Suprapubic skin (tissue), 4 donors: ENCODE measurements around the gene SNX21. TPM values are rescaled to one million over a fixed set of nuclear protein-coding genes. Genes with fewer than 3 reads are reported as not detected.

Experiments
- DNase-seq, 2 donors: peaks; one replicate each; pipeline ENCODE4 v3.0.0-alpha.2; 2019; ENCODE audit warnings: low spot score in 2 of 2
- H3K27ac ChIP-seq: fragments of 200-600 bp; sonication (generic); one replicate; pipeline ENCODE4 v1.5.1; 2019
- H3K27me3 ChIP-seq: fragments of 200-600 bp; sonication (generic); one replicate; pipeline ENCODE4 v1.5.1; 2019
- H3K36me3 ChIP-seq: fragments of 200-600 bp; sonication (generic); one replicate; pipeline ENCODE4 v1.5.1; 2019
- H3K4me1 ChIP-seq: fragments of 200-600 bp; sonication (generic); one replicate; pipeline ENCODE4 v1.5.1; 2019
- H3K4me3 ChIP-seq: fragments of 200-600 bp; sonication (generic); one replicate; pipeline ENCODE4 v1.5.1; 2019; ENCODE audit warnings: mild to moderate bottlenecking
- H3K9me3 ChIP-seq: fragments of 200-600 bp; sonication (generic); one replicate; pipeline ENCODE4 v1.5.1; 2019
- EP300 ChIP-seq: sonication (generic); formaldehyde crosslinking; IDR thresholded peaks from one replicate; pipeline ENCODE4 v1.6.1; 2017; ENCODE audit warnings: antibody characterized with exemption
- POLR2A ChIP-seq, 2 donors: fragments of 450-650 bp; IDR thresholded peaks; one replicate each; pipeline ENCODE4 v1.6.1; 2017; ENCODE audit warnings: antibody characterized with exemption in 2 of 2, mild to moderate bottlenecking in 2 of 2, moderate library complexity in 2 of 2
- POLR2AphosphoS5 ChIP-seq, 3 donors: sonication (generic); formaldehyde crosslinking; IDR thresholded peaks; one replicate each; pipeline ENCODE4 v1.6.1; 2017; ENCODE audit warnings: antibody characterized with exemption in 3 of 3
- WGBS: methylation state at CpG from one replicate; pipeline ENCODE4 v1.1.5; 2018; 5-methylcytosine and 5-hydroxymethylcytosine counted together
- total RNA-seq, 4 donors: library from RNA; depleted of rRNA; stranded (reverse); fragments of >200 nt; gene quantifications; one replicate each; pipeline ENCODE4 v1.1.0, GENCODE V29; 2016
- TF ChIP-seq, protein P1 (sequence below), 2 donors: fragments of 200-600 bp in 1 of 2; fragments of 450-650 bp in 1 of 2; sonication (generic) in 1 of 2; IDR thresholded peaks; one replicate each; pipeline ENCODE4 v1.5.1; 2016 to 2019; ENCODE audit warnings: antibody characterized with exemption in 2 of 2, mild to moderate bottlenecking in 1 of 2, moderate library complexity in 1 of 2

The SNX21 gene
- total RNA-seq, 4 donors from 2014 or later: 106 to 161 (median 143) TPM

DNA sequence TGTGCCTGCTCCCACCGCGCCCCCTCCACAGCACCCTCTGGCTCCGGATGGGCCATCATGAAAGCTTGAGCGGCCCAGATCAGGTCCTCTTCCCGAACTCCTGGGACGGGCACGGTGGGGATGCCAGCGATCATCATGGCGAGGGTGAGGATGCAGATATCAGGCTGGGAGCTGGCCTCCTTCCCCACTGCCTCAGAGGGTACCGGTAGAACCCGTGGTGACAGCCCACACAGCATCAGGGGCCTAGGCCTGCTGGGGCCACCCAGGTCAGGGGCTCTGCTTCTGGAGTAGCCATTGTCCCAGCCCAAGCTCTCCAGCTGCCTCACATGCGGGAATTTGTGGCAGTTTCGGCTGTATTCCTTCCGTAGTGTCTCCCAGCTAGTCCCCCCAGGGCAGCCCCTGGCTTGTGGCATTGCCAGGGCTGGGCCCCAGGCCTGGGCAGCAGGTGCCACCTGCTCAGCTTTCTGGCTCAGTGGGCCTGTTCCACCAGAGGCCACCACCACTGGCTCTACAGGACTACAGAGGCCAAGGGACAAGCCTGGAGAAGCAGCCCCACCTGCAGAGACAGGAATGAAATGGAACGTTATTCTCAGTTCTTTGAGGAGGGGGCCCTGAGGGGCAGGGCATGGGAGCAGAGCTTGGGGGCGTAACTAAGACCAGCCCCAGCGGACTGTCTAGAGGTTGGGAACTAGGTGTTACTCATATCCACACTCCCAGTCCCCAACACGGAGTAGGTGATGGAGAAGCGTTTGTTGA is 53.2 kb downstream of the SNX21 start:
- peaks cover 29% of the 10 kb centered on the region for H3K4me1 ChIP-seq
- no peaks in the 10 kb centered on the region for H3K9me3 ChIP-seq
- 87% methylated on average over 16 of the region's 19 CpGs for WGBS
- H3K27me3 ChIP-seq: no peaks in the 10 kb centered on the region
- TF ChIP-seq EP300: no peak
- no peak for TF ChIP-seq POLR2A (IDR thresholded peaks at IDR 0.05)
- TF ChIP-seq, protein P1, sequence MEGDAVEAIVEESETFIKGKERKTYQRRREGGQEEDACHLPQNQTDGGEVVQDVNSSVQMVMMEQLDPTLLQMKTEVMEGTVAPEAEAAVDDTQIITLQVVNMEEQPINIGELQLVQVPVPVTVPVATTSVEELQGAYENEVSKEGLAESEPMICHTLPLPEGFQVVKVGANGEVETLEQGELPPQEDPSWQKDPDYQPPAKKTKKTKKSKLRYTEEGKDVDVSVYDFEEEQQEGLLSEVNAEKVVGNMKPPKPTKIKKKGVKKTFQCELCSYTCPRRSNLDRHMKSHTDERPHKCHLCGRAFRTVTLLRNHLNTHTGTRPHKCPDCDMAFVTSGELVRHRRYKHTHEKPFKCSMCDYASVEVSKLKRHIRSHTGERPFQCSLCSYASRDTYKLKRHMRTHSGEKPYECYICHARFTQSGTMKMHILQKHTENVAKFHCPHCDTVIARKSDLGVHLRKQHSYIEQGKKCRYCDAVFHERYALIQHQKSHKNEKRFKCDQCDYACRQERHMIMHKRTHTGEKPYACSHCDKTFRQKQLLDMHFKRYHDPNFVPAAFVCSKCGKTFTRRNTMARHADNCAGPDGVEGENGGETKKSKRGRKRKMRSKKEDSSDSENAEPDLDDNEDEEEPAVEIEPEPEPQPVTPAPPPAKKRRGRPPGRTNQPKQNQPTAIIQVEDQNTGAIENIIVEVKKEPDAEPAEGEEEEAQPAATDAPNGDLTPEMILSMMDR (IDR thresholded peaks at IDR 0.05): no peak
- no peak for TF ChIP-seq POLR2AphosphoS5 (IDR thresholded peaks at IDR 0.05)
- no peak overlapping the region for H3K4me3 ChIP-seq
- H3K27ac ChIP-seq: no peak overlapping the region
- peaks cover 37% of the 10 kb centered on the region for H3K36me3 ChIP-seq
- no peak for DNase-seq

DNA sequence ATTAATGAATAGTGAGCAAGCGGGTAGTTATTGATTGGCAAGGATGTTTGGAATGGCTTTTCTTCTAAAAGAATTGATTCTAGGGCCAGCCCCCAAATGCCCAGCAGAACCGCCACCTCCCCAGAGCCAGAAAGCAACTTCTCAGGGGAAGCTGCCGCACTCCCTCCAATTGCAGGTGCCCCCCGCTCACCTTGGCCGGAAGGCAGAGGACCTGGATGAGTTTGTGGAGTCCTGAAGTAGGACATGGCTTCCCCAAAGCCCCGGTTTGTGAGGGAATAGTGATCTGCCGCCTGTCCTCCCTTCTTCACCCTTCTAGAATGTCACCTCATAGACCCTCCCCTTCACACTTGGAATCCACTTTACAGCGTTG is 53.7 kb downstream of the SNX21 start, which contains the start of gene SPATA25:
SPATA25 (minus strand) TSS at position 277 of the 370 bp plus-strand sequence; CDS start at position 245, 32 bp downstream.
- DNase-seq: no peak
- peaks cover 36% of the 10 kb centered on the region for H3K36me3 ChIP-seq
- WGBS: 90% methylated on average over 8 of the region's 8 CpGs
- no peaks in the 10 kb centered on the region for H3K27me3 ChIP-seq
- peaks cover 29% of the 10 kb centered on the region for H3K4me1 ChIP-seq
- TF ChIP-seq POLR2AphosphoS5 (IDR thresholded peaks at IDR 0.05) (no peak), POLR2A (IDR thresholded peaks at IDR 0.05) (no peak), EP300 (no peak)
- TF ChIP-seq, protein P1 (IDR thresholded peaks at IDR 0.05): no peak
- H3K4me3 ChIP-seq: no peak within 1 kb of the TSS
- no peaks in the 10 kb centered on the region for H3K9me3 ChIP-seq
- no peak within 1 kb of the TSS for H3K27ac ChIP-seq

DNA sequence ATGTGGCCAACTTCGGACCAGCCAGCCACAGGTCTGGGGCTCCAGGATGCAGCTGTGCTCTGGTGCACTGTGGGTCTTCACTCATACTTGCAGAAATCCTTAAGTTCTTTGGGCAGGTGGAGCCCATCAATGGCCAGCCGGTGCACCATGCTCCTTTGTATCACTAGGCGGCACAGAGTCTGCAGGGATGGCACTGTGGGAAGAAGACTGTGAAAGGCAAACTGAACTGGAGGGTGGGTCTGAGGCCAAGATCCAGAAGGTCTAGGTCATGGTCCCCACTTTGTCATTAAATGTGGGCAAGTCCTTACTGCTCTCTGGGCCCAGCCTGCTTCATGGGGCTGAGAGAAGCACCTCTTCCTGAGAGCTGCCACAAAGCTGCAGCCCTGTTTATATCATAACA is 55.1 kb downstream of the SNX21 start:
- no peak overlapping the region for H3K27ac ChIP-seq
- peaks cover 38% of the 10 kb centered on the region for H3K4me1 ChIP-seq
- H3K4me3 ChIP-seq: no peak overlapping the region
- no peak for DNase-seq
- TF ChIP-seq EP300 (no peak), POLR2A (IDR thresholded peaks at IDR 0.05) (no peak), POLR2AphosphoS5 (IDR thresholded peaks at IDR 0.05) (no peak)
- TF ChIP-seq, protein P1 (IDR thresholded peaks at IDR 0.05): no peak
- H3K9me3 ChIP-seq: no peaks in the 10 kb centered on the region
- H3K36me3 ChIP-seq: peaks cover 35% of the 10 kb centered on the region
- WGBS: 100% methylated on average over 2 of the region's 3 CpGs
- no peaks in the 10 kb centered on the region for H3K27me3 ChIP-seq

DNA sequence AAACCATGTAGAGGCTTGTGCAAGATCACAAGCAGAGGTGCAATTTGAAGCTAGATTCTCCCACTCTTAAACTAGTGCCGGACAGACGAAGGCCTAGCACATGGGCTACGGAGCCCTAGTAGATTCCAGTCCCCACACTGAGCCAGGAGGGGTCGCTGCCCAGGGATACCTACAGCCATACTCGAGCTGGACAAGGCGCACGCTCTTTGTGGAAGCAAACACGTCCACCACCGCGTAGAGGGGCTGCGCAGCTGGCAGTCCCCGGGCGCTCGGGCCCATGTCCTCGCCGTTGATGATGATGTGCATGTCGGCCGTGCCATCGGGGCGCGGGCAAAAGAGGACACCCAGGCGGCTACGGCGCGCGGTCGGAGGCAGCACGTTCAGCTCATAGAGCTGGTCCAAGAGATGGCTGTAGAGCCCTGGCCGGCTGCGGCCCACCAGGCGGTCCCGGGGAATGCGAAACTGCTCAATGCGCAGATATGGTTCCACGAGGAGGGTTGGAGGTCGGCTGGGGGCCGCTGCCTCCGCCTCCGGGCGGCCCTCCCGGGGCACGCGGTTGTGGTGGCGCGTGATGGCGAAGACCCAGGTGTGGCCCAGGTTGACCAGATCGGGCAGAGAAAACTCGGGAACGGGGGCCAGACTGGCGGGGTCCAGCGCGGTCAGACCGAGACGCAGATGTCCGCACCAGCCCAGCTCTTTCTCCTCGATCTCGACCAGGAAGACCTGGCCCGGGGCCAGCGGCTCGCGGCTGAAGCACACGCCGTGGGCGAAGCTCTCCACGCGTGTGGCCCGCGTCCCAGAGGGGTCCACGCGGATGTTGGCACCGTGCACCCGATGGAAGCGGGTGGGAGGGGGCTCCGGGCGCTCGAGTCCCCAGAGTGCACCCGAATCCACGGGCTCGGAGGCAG is 56.7 kb downstream of the SNX21 start:
- Histone ChIP-seq H3K27me3 (no peaks in the 10 kb centered on the region), H3K27ac (peak overlapping the region; percentile 76), H3K36me3 (peaks cover 42% of the 10 kb centered on the region), H3K4me3 (peak overlapping the region; percentile 66), H3K4me1 (peaks cover 32% of the 10 kb centered on the region), H3K9me3 (no peaks in the 10 kb centered on the region)
- TF ChIP-seq, protein P1 (IDR thresholded peaks at IDR 0.05): peak; percentile 25 to 49
- TF ChIP-seq POLR2A (IDR thresholded peaks at IDR 0.05): no peak
- WGBS: 3% methylated on average over 55 of the region's 79 CpGs
- peak; percentile 88 to 90 for DNase-seq
